HPDE6-E6E7 (cell line): ENCODE data around the gene MTUS2.

Experiments used
- DNase-seq: peaks from one replicate; pipeline ENCODE4 v3.0.0; 2011; ENCODE audit warnings: missing footprints; ENCODE audit errors: extremely low spot score

MTUS2 gene

GRCh38 chr13:29546662-29547061 lies 726.5 kb downstream of the MTUS2 start:
- DNase-seq, result no peak

DNA sequence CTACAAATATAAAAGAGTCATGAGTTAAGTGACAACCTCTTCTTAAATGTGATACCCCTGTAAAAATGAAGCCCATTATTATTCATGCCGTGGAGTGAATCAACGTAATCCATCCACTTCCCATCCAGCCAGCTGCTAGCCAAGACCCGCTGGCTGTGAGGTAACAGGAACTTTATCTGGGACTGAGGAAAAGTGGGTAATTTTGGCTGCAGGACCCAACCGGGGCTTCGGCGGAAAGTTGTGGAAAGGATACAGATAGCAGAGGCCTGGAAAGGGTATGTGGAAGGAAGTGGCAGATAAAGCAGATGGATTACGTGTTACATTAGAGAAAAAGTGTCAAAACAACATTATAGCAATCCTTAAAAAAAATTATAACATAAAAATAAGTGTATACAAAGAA lies 727.0 kb downstream of the MTUS2 start:
- no peak for DNase-seq

DNA sequence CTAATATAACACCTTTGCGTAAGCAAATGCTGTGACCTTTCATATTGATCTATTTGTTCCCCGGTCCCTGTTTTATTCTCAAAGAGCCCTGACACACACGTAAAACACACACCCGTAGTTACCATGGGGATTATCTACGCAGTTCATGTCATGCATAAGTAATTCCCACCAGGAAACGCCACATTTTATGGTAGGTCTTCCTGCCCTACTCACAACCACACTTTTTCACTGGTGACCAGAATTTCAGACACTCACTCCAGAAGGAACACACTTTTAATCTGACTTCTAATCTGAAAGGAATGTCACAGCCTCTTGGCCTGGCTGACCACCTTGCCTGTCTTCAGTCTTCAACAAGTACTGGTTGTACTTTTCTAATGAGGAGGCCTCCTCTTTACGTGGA lies 728.6 kb downstream of the MTUS2 start:
- no peak for DNase-seq

DNA sequence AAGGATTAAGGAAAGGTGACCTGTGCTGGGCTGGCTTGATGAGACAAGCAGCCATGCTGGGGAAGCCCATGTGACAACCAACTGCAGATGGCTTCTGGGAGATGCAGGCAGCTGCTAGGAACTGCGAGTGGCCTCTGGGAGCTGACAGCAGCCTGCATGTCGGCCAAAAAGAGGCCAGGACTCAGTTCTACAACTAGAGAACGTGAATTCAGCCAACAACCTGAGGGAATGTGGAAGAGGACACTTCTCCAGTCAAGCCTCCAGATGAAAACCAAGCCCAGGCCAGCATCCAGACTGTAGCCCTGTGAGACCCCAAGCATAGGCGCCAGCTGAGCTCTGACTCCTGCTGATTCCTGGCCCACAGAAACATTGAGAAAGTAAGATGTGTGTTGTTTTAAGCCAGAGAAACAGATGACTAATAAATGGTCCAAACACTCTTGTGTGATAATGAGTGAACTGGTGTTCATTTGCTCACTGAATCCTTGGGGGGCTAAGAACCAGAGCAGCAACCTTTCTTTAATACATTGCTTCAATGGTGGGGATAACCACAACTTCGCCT lies 730.4 kb downstream of the MTUS2 start:
- no peak for DNase-seq

DNA sequence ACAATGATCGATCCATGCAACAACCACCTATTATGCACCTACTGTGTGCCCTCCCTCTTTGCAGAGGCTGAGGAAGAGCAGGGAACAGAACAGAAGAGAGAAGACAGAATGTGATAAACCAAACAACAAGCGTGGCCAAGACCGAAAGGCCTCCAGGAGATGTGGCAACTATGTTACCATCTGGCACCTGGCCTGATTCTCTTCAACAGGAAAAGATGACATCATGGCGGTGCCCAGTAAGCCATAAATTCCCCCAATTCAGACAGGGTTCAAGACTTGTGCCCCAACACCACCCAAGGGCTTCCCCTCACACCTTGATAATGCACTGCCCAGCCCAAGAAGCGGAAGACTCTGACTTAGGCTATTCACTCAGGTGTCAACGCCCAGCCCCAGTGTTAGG lies 731.1 kb downstream of the MTUS2 start:
- no peak for DNase-seq
